Kidney glomerular epithelial cell (primary cell): ENCODE data around the gene TTC38.
A peak's percentile ranks its signal among the peaks of the same experiment; 100 is the strongest.
"Not testable (repeated sequence)": the region's sequence is repeated elsewhere in the genome, so short reads cannot be mapped to it uniquely, and the experiment has no call there.

Source experiments
- DNase-seq: peaks from one replicate; lab custom pipeline; 2025; lab: John Stamatoyannopoulos, UW

TTC38 gene

GRCh38 chr22:46296257-46297150 is 28.7 kb downstream of the TTC38 start, which contains the start of gene GTSE1:
GTSE1 (plus strand) TSS chr22:46296870; CDS start chr22:46297401, 531 bp downstream.
- peak; percentile 91 for DNase-seq

GRCh38 chr22:46297151-46297812 is 29.5 kb downstream of the TTC38 start:
- no peak for DNase-seq

GRCh38 chr22:46299101-46299500 is 31.3 kb downstream of the TTC38 start:
- DNase-seq = no peak

- DNase-seq = no peak
Measured at GRCh38 chr22:46300491-46300890, 32.7 kb downstream of the TTC38 start.

GRCh38 chr22:46303347-46303965 is 35.6 kb downstream of the TTC38 start:
- no peak for DNase-seq

- DNase-seq = no peak
Measured at GRCh38 chr22:46308283-46308988, 40.6 kb downstream of the TTC38 start.

- DNase-seq = no peak
Measured at GRCh38 chr22:46309526-46310085, 41.8 kb downstream of the TTC38 start.

GRCh38 chr22:46312056-46312455 is 44.2 kb downstream of the TTC38 start:
- no peak for DNase-seq

GRCh38 chr22:46312848-46313247 is 45.0 kb downstream of the TTC38 start:
- not testable (repeated sequence) for DNase-seq

- DNase-seq = no peak
Measured at GRCh38 chr22:46315976-46316375, 48.2 kb downstream of the TTC38 start.

GRCh38 chr22:46317646-46318045 is 49.8 kb downstream of the TTC38 start:
- DNase-seq = no peak

- DNase-seq = no peak
Measured at GRCh38 chr22:46318576-46318975, 50.8 kb downstream of the TTC38 start.

- DNase-seq = no peak
Measured at GRCh38 chr22:46319319-46319718, 51.5 kb downstream of the TTC38 start.

GRCh38 chr22:46320166-46320710 is 52.4 kb downstream of the TTC38 start:
- DNase-seq = no peak

GRCh38 chr22:46320716-46321386 is 53.0 kb downstream of the TTC38 start:
- no peak for DNase-seq

- no peak for DNase-seq
Measured at GRCh38 chr22:46322711-46323110, 54.9 kb downstream of the TTC38 start.

- no peak for DNase-seq
Measured at GRCh38 chr22:46323162-46323561, 55.4 kb downstream of the TTC38 start.

GRCh38 chr22:46326066-46326680 is 58.4 kb downstream of the TTC38 start:
- no peak for DNase-seq

- DNase-seq = no peak
Measured at GRCh38 chr22:46327691-46328465, 60.1 kb downstream of the TTC38 start.

GRCh38 chr22:46328797-46329196 is 61.0 kb downstream of the TTC38 start:
- DNase-seq = no peak
